LNCAP (cell line): ENCODE results near the gene UPF2.

ENCODE experiments used
- CTCF ChIP-seq: fragments of 450-650 bp; IDR thresholded peaks from 2 replicates; pipeline ENCODE4 v1.5.1; 2017; ENCODE audit warnings: mild to moderate bottlenecking

The UPF2 gene

GRCh38 chr10:11921800-11922392 is 120.7 kb downstream of the UPF2 start:
- no peak for TF ChIP-seq CTCF

GRCh38 chr10:11919271-11919670 is 123.3 kb downstream of the UPF2 start:
- no peak for TF ChIP-seq CTCF

- no peak for TF ChIP-seq CTCF
These were observed 124.2 kb downstream of the UPF2 start for GRCh38 chr10:11918384-11918783.

- TF ChIP-seq CTCF, result no peak
These were observed 129.4 kb downstream of the UPF2 start for GRCh38 chr10:11913079-11913641.

GRCh38 chr10:11910102-11910501 is 132.5 kb downstream of the UPF2 start:
- TF ChIP-seq CTCF, result no peak

GRCh38 chr10:11909618-11910017 is 133.0 kb downstream of the UPF2 start:
- no peak for TF ChIP-seq CTCF

- no peak for TF ChIP-seq CTCF
These were observed 133.6 kb downstream of the UPF2 start for GRCh38 chr10:11908991-11909390.

- TF ChIP-seq CTCF, result no peak
These were observed 134.1 kb downstream of the UPF2 start for GRCh38 chr10:11908536-11908935.
